Measurements from ENCODE around the gene PRDM15.

PRDM15 gene

GRCh38 chr21:41926117-41926806, 47.1 kb upstream of the PRDM15 start:
- TF ChIP-seq CEBPB (IDR thresholded peaks at IDR 0.05) (no peak), TAF1 (IDR thresholded peaks at IDR 0.05; ENCODE audit: low read depth) (no peak), TEAD4 (IDR thresholded peaks at IDR 0.05) (no peak), NFIC (IDR thresholded peaks at IDR 0.05) (no peak), EGR1 (IDR thresholded peaks at IDR 0.05) (no peak), ZBTB7A (IDR thresholded peaks at IDR 0.05; ENCODE audit: low read depth) (no peak), YY1 (IDR thresholded peaks at IDR 0.05; ENCODE audit: low read depth) (no peak), TCF12 (IDR thresholded peaks at IDR 0.05; ENCODE audit: low read depth) (no peak), REST (IDR thresholded peaks at IDR 0.05; ENCODE audit: low read depth) (no peak), CREB1 (IDR thresholded peaks at IDR 0.05; ENCODE audit: low read depth) (no peak)
- TF ChIP-seq, protein P1, sequence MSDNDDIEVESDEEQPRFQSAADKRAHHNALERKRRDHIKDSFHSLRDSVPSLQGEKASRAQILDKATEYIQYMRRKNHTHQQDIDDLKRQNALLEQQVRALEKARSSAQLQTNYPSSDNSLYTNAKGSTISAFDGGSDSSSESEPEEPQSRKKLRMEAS (IDR thresholded peaks at IDR 0.05) = no peak

DNA sequence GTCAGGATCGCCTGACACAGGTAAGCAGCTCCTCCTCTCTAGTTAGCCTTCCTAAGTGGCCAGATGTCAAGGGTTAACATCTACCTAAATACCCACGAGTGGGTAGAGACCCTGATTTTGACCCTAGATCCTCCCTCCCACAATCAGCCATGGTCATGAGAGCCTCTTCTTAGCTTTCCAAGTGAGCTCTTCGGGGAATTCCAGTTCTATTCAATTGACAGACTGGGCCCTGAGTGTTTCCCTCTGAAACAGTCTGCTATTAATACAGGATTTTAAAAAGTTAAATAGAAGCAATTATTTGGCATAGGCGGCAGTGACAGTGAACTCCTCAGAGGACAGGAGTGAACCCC, 46.6 kb upstream of the PRDM15 start:
- TF ChIP-seq FOXM1 (IDR thresholded peaks at IDR 0.05; ENCODE audit: borderline replicate concordance, low read depth) = no peak

DNA sequence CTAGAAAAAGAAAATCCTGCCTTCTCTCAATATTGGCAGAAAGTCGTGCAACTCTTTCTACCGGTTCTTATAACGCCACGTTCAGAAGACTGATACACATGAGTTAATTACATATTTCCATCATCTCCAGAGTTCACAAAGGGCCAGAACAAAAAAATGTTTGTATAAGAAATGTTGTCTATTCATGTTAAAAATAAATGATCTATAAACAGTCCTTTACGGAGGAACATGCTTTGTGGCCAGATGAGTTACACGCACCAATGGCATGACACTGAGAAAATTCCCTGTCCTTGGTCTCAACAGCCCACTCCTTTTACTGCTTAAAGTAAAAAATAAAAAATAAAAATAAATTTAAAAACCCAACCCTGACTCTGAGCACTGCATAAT, 45.2 kb upstream of the PRDM15 start:
- TF ChIP-seq EGR1 (IDR thresholded peaks at IDR 0.05) (no peak), ZBTB7A (IDR thresholded peaks at IDR 0.05; ENCODE audit: low read depth) (no peak), TCF12 (IDR thresholded peaks at IDR 0.05; ENCODE audit: low read depth) (no peak), YY1 (IDR thresholded peaks at IDR 0.05; ENCODE audit: low read depth) (no peak), EP300 (IDR thresholded peaks at IDR 0.05; ENCODE audit: borderline replicate concordance) (no peak), NFIC (IDR thresholded peaks at IDR 0.05) (no peak), USF1 (IDR thresholded peaks at IDR 0.05) (no peak), TEAD4 (IDR thresholded peaks at IDR 0.05) (no peak), REST (IDR thresholded peaks at IDR 0.05; ENCODE audit: low read depth) (no peak)
- TF ChIP-seq, protein P1 (IDR thresholded peaks at IDR 0.05) = no peak

GRCh38 chr21:41923631-41924367, 44.7 kb upstream of the PRDM15 start:
- TF ChIP-seq REST (IDR thresholded peaks at IDR 0.05; ENCODE audit: low read depth) (no peak), CREB1 (IDR thresholded peaks at IDR 0.05; ENCODE audit: low read depth) (no peak), ZBTB7A (IDR thresholded peaks at IDR 0.05; ENCODE audit: low read depth) (no peak)

DNA sequence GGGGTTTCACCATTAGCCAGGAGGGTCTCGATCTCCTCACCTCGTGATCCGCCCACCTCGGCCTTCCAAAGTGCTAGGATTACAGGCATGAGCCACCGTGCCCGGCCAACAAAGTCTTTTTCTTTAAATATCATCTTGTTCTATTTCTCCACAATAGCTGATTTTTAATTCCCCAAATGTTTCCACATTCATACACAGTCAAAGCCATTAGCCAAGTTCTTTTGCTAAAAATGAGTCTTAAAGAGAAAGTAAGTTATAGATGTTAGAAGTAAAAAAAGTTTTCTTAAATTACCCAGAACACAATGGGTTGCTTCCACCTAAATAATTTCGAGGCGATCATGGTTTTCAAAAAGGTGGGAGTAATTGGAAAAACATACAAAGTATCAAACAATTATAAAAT, 44.0 kb upstream of the PRDM15 start:
- TF ChIP-seq TEAD4 (IDR thresholded peaks at IDR 0.05) (no peak), USF1 (IDR thresholded peaks at IDR 0.05) (no peak), CREB1 (IDR thresholded peaks at IDR 0.05; ENCODE audit: low read depth) (no peak), TAF1 (IDR thresholded peaks at IDR 0.05; ENCODE audit: low read depth) (no peak), RAD21 (IDR thresholded peaks at IDR 0.05; ENCODE audit: low read depth) (no peak), CEBPB (IDR thresholded peaks at IDR 0.05) (no peak)
- TF ChIP-seq, protein P1 (IDR thresholded peaks at IDR 0.05) = no peak

Measured in Ishikawa (cell line).